K562 (cell line): ENCODE results near the gene TMPRSS9. TPM values are rescaled to one million over a fixed set of nuclear protein-coding genes. Genes with fewer than 3 reads are reported as not detected.

ENCODE experiments used
- ASH1L ChIP-seq: fragments of 450-650 bp; IDR thresholded peaks from 2 replicates; pipeline ENCODE4 v1.6.1; 2018; ENCODE audit warnings: borderline replicate concordance, mild to moderate bottlenecking, low read depth; ENCODE audit not compliant: partially characterized antibody
- CAMTA2 ChIP-seq: fragments of 250-450 bp; sonication (Bioruptor Pico); conservative IDR thresholded peaks from 2 replicates; pipeline ENCODE4 v1.5.1; 2022
- CBX1 ChIP-seq: sonication (generic); IDR thresholded peaks from 2 replicates; pipeline ENCODE4 v1.6.1; 2016; ENCODE audit warnings: antibody characterized with exemption, low read depth, mild to moderate bottlenecking
- CCAR2 ChIP-seq: fragments of 200-400 bp; formaldehyde crosslinking; IDR thresholded peaks from 2 replicates; pipeline ENCODE4 v1.6.1; 2017; ENCODE audit warnings: mild to moderate bottlenecking, low read depth, low read length
- CTBP1 ChIP-seq: fragments of 450-650 bp; IDR thresholded peaks from 2 replicates; pipeline ENCODE4 v1.6.1; 2016; ENCODE audit warnings: borderline replicate concordance
- DIDO1 ChIP-seq: fragments of 450-650 bp; IDR thresholded peaks from 2 replicates; pipeline ENCODE4 v1.6.1; 2016; ENCODE audit warnings: low read depth, missing biosample characterization, missing genetic modification characterization
- DPF2 ChIP-seq: fragments of 450-650 bp; IDR thresholded peaks from 2 replicates; pipeline ENCODE4 v1.6.1; 2016
- EP400 ChIP-seq: fragments of 450-650 bp; IDR thresholded peaks from 2 replicates; pipeline ENCODE4 v1.6.1; 2017; ENCODE audit warnings: antibody characterized with exemption, mild to moderate bottlenecking, moderate library complexity
- FOXK2 ChIP-seq, 2 experiments: fragments of 450-650 bp; IDR thresholded peaks in 1 of 2; conservative IDR thresholded peaks in 1 of 2; 2 replicates each; pipeline ENCODE4 v1.6.1; 2016; ENCODE audit warnings: low read depth in 2 of 2, mild to moderate bottlenecking in 1 of 2
- IRF2 ChIP-seq: sonication (generic); formaldehyde crosslinking; IDR thresholded peaks from 2 replicates; pipeline ENCODE4 v1.8.1; 2022; ENCODE audit warnings: mild to moderate bottlenecking, missing genetic modification reagents
- MAZ ChIP-seq, 2 experiments: fragments of 450-650 bp in 1 of 2; sonication (generic) in 1 of 2; formaldehyde crosslinking; IDR thresholded peaks in 1 of 2; conservative IDR thresholded peaks in 1 of 2; 2 replicates each; pipeline versions ENCODE4 v1.4.0 to v1.5.0; 2020; ENCODE audit warnings: mild to moderate bottlenecking in 1 of 2, missing genetic modification reagents in 1 of 2
- MYBL2 ChIP-seq, 2 experiments: fragments of 450-650 bp in 1 of 2; sonication (generic) in 1 of 2; formaldehyde crosslinking in 1 of 2; IDR thresholded peaks; 2 replicates each; pipeline versions ENCODE4 v1.6.1 to v1.8.1; 2017 to 2022; ENCODE audit warnings: borderline replicate concordance in 1 of 2, inconsistent platforms in 1 of 2, low read depth in 1 of 2, mild to moderate bottlenecking in 1 of 2, missing genetic modification reagents in 1 of 2, moderate library complexity in 1 of 2
- PRPF4 ChIP-seq: fragments of 200-400 bp; formaldehyde crosslinking; IDR thresholded peaks from one replicate; pipeline ENCODE4 v1.6.1; 2017; ENCODE audit warnings: low read length, low read depth, mild to moderate bottlenecking; ENCODE audit not compliant: insufficient read depth, poor library complexity, severe bottlenecking
- SPI1 ChIP-seq: IDR thresholded peaks from 2 replicates; pipeline ENCODE4 v1.6.1; 2011; ENCODE audit warnings: low read depth, low read length, control low read depth, borderline replicate concordance
- ZC3H8 ChIP-seq: fragments of 450-650 bp; IDR thresholded peaks from 2 replicates; pipeline ENCODE4 v1.6.1; 2017
- polyA plus RNA-seq, 8 experiments: library from polyadenylated mRNA; depleted of rRNA in 4 of 8; stranded (reverse) in 5 of 8; unstranded in 3 of 8; fragments of >200 nt; fragmentation: Nextera tagmentation in 2 of 8; fragmentation: Illumina TruSeq in 1 of 8; extraction: Ambion mirVana in 2 of 8; extraction: Trizol in 1 of 8; gene quantifications; 2 replicates each; pipeline versions ENCODE4 v1.2.1 to v1.2.3, GENCODE V29; 2011 to 2014; ENCODE audit warnings: inconsistent platforms in 1 of 8, missing spikeins in 1 of 8
- total RNA-seq, 7 experiments: library from RNA; depleted of rRNA in 6 of 7; stranded (reverse); fragments of >200 nt in 6 of 7; fragmentation: Illumina TruSeq in 2 of 7; extraction: Trizol in 2 of 7; gene quantifications; 2 replicates each; pipeline versions ENCODE4 v1.2.1 to v1.2.3, GENCODE V29; 2011 to 2021; ENCODE audit warnings: low replicate concordance in 1 of 7
- TF ChIP-seq, protein P1 (sequence below): fragments of 450-650 bp; IDR thresholded peaks from 2 replicates; pipeline ENCODE4 v1.6.1; 2016; ENCODE audit warnings: borderline replicate concordance
- TF ChIP-seq, protein P2 (sequence below): fragments of 450-650 bp; IDR thresholded peaks from 2 replicates; pipeline ENCODE4 v1.6.1; 2016; ENCODE audit warnings: missing biosample characterization, missing genetic modification characterization
- TF ChIP-seq, protein P3 (sequence below): fragments of 450-650 bp; formaldehyde crosslinking; conservative IDR thresholded peaks from 2 replicates; pipeline ENCODE4 v1.4.0; 2022; ENCODE audit warnings: mild to moderate bottlenecking, missing genetic modification characterization
- TF ChIP-seq, protein P4 (sequence below): IDR thresholded peaks from 2 replicates; pipeline ENCODE4 v1.6.1; 2011; ENCODE audit warnings: borderline replicate concordance, low read depth, mild to moderate bottlenecking, moderate library complexity, low read length; ENCODE audit not compliant: insufficient read depth, poor library complexity, severe bottlenecking

The TMPRSS9 gene
- total and polyA plus RNA-seq, 9 of the 15 experiments (the other 6 are each of a cell fraction or from before 2014, with no cell fraction given) = 0.01 to 0.03 TPM; not detected in 7

DNA sequence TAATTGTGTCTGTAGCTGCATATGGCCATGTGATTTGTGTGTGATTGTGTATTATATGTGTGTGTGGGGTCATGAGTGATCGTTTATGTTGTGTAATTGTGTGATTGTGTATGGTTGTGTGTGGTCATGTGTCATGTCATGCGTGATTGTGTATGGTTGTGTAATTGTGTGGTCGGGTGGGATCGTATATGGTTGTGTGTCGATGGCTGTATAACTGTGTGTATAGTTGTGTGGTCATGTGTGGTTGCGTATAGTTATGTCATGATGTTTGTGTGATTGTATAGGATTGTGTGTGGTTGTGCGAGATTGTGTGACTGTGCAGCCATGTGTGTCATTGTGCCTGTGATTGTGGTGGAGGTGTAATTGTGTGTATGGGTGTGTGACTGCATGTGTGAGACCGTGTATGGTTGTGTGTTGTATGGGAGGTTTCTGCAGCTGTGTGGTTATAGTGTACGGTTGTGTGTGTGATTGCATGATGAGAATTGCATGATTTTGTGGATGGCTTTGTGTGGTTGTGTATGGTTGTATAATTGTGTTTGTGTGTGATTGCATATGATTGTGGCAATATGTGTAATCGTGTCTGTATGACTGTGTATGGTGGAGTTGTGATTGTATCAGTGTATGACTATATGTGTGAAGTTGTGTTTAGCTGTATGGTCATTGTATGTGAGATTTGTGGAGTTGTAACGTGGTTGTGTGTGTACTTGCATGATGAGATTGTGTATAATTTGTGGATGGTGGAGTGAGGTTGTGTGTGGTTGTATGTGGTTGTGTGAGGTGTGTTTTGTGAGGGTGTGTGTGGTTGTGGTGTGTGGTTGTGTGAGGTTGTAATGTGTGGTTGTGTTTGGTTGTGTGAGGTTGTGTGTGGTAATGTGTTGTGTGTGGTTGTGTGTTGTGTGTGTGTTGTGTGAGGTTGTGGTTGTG, 2.2 kb downstream of the TMPRSS9 start (continued):
- TF ChIP-seq MYBL2 (IDR thresholded peaks at IDR 0.05; ENCODE audit: low read depth) = peak; percentile 28; the same call in 1 of the 2 replicates
- no peak for TF ChIP-seq MYBL2 (CRISPR knock-in tag; IDR thresholded peaks at IDR 0.05; ENCODE audit: borderline replicate concordance)
- TF ChIP-seq CCAR2 = no peak
- peak; percentile 6; the same call in 1 of the 2 replicates for TF ChIP-seq EP400
- TF ChIP-seq, protein P1, sequence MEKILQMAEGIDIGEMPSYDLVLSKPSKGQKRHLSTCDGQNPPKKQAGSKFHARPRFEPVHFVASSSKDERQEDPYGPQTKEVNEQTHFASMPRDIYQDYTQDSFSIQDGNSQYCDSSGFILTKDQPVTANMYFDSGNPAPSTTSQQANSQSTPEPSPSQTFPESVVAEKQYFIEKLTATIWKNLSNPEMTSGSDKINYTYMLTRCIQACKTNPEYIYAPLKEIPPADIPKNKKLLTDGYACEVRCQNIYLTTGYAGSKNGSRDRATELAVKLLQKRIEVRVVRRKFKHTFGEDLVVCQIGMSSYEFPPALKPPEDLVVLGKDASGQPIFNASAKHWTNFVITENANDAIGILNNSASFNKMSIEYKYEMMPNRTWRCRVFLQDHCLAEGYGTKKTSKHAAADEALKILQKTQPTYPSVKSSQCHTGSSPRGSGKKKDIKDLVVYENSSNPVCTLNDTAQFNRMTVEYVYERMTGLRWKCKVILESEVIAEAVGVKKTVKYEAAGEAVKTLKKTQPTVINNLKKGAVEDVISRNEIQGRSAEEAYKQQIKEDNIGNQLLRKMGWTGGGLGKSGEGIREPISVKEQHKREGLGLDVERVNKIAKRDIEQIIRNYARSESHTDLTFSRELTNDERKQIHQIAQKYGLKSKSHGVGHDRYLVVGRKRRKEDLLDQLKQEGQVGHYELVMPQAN = peak; percentile 47; the same call in 1 of the 2 replicates
- 0 out of 2 replicates have a peak, but pooled peaks have one; percentile 71 for TF ChIP-seq ZC3H8
- TF ChIP-seq, protein P2, sequence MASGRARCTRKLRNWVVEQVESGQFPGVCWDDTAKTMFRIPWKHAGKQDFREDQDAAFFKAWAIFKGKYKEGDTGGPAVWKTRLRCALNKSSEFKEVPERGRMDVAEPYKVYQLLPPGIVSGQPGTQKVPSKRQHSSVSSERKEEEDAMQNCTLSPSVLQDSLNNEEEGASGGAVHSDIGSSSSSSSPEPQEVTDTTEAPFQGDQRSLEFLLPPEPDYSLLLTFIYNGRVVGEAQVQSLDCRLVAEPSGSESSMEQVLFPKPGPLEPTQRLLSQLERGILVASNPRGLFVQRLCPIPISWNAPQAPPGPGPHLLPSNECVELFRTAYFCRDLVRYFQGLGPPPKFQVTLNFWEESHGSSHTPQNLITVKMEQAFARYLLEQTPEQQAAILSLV (tag) = 0 out of 2 replicates have a peak, but pooled peaks have one; percentile 31
- no peak for TF ChIP-seq ASH1L
- TF ChIP-seq CTBP1 = no peak
- no peak for TF ChIP-seq PRPF4
- TF ChIP-seq CAMTA2 (CRISPR knock-in tag) = no peak
- TF ChIP-seq FOXK2 (conservative IDR thresholded peaks at IDR 0.05 in 1 of 2, IDR thresholded peaks at IDR 0.05 in 1 of 2; ENCODE audit: low read depth in 2 of 2) = 0 out of 4 replicates have a peak, but pooled peaks of 1 of the 2 experiments have one; percentile 9
- TF ChIP-seq, protein P3, sequence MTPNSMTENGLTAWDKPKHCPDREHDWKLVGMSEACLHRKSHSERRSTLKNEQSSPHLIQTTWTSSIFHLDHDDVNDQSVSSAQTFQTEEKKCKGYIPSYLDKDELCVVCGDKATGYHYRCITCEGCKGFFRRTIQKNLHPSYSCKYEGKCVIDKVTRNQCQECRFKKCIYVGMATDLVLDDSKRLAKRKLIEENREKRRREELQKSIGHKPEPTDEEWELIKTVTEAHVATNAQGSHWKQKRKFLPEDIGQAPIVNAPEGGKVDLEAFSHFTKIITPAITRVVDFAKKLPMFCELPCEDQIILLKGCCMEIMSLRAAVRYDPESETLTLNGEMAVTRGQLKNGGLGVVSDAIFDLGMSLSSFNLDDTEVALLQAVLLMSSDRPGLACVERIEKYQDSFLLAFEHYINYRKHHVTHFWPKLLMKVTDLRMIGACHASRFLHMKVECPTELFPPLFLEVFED (CRISPR knock-in tag) = no peak; the same call in 1 of the 2 replicates
- TF ChIP-seq, protein P4, sequence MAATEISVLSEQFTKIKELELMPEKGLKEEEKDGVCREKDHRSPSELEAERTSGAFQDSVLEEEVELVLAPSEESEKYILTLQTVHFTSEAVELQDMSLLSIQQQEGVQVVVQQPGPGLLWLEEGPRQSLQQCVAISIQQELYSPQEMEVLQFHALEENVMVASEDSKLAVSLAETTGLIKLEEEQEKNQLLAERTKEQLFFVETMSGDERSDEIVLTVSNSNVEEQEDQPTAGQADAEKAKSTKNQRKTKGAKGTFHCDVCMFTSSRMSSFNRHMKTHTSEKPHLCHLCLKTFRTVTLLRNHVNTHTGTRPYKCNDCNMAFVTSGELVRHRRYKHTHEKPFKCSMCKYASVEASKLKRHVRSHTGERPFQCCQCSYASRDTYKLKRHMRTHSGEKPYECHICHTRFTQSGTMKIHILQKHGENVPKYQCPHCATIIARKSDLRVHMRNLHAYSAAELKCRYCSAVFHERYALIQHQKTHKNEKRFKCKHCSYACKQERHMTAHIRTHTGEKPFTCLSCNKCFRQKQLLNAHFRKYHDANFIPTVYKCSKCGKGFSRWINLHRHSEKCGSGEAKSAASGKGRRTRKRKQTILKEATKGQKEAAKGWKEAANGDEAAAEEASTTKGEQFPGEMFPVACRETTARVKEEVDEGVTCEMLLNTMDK = no peak
- 0 out of 2 replicates have a peak, but pooled peaks have one; percentile 49 for TF ChIP-seq IRF2 (CRISPR knock-in tag)
- no peak for TF ChIP-seq MAZ (CRISPR knock-in tag; conservative IDR thresholded peaks at IDR 0.05 in 1 of 2, IDR thresholded peaks at IDR 0.05 in 1 of 2)
- 0 out of 2 replicates have a peak, but pooled peaks have one; percentile 17 for TF ChIP-seq CBX1
- TF ChIP-seq DPF2 = 0 out of 2 replicates have a peak, but pooled peaks have one; percentile 27
- TF ChIP-seq SPI1 = no peak
- TF ChIP-seq DIDO1 (tag) = no peak
